Choroid plexus epithelial cell (primary cell): ENCODE data around the gene CPT1A.

Experiments
- DNase-seq: peaks from one replicate; pipeline ENCODE4 v3.0.0-alpha.2; 2010; ENCODE audit warnings: low read depth
- H3K4me3 ChIP-seq: 2 replicates; pipeline ENCODE4 v1.5.1; 2011; ENCODE audit warnings: low read depth, mild to moderate bottlenecking, control low read depth, low read length, moderate library complexity
- CTCF ChIP-seq: conservative IDR thresholded peaks from 2 replicates; pipeline ENCODE4 v1.5.1; 2011; ENCODE audit warnings: low read depth, mild to moderate bottlenecking, control low read depth, inconsistent platforms, low read length, moderate library complexity

CPT1A gene

GRCh38 chr11:68843052-68843561 is 1.4 kb upstream of the CPT1A start:
- peak overlapping the region; percentile 56 for H3K4me3 ChIP-seq
- peak; percentile 62 for DNase-seq
- no peak for TF ChIP-seq CTCF

- TF ChIP-seq CTCF = no peak
- peak overlapping the region; percentile 79 for H3K4me3 ChIP-seq
- DNase-seq = no peak
These were observed 823 bp upstream of the CPT1A start for GRCh38 chr11:68842427-68843051.

- peak; percentile 53 for DNase-seq
- TF ChIP-seq CTCF = no peak
- peak overlapping the region; percentile 79 for H3K4me3 ChIP-seq
These were observed 759 bp downstream of the CPT1A start for GRCh38 chr11:68840661-68841653.

- H3K4me3 ChIP-seq = peak overlapping the region; percentile 79
- no peak for TF ChIP-seq CTCF
- DNase-seq = peak; percentile 45
These were observed 1.6 kb downstream of the CPT1A start for GRCh38 chr11:68839911-68840641.

- H3K4me3 ChIP-seq = peak overlapping the region; percentile 79
- no peak for TF ChIP-seq CTCF
- DNase-seq = peak; percentile 89
These were observed 2.5 kb downstream of the CPT1A start for GRCh38 chr11:68839054-68839865.

- no peak for DNase-seq
- TF ChIP-seq CTCF = no peak
- H3K4me3 ChIP-seq = peak overlapping the region; percentile 79
These were observed 3.1 kb downstream of the CPT1A start for GRCh38 chr11:68838572-68838964.
